NCI-H345 (cell line): ENCODE results near the gene SH2D2A.

Experiments
- DNase-seq: peaks from one replicate; lab custom pipeline; 2025; lab: John Stamatoyannopoulos, UW

Gene SH2D2A

GRCh38 chr1:156816561-156817328 lies at the start of gene SH2D2A:
SH2D2A (minus strand) TSS chr1:156816848; CDS start chr1:156816708, 140 bp downstream.
- DNase-seq, result no peak

GRCh38 chr1:156865865-156866248 lies 49.2 kb upstream of the SH2D2A start:
- no peak for DNase-seq

DNA sequence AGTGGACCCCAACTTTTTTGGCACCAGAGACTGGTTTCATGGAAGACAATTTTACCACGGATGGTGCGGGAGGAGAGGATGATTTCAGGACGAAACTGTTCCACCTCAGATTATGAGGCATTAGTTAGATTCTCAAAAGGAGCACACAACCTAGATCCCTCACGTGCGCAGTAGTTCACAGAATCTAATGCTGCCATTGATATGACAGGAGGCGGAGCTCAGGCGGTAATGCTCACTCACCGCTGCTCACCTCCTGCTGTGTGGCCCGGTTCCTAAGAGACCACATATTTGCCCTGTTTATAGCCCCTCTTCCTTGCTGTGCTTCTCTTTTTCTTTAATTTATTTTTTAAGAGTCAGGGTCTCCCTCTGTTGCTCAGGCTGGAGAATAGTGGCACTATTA lies 48.6 kb upstream of the SH2D2A start:
- no peak for DNase-seq

- no peak for DNase-seq
These were observed 48.1 kb upstream of the SH2D2A start for GRCh38 chr1:156864796-156865195.

- DNase-seq, result no peak
These were observed 47.0 kb upstream of the SH2D2A start for GRCh38 chr1:156863631-156864030.

DNA sequence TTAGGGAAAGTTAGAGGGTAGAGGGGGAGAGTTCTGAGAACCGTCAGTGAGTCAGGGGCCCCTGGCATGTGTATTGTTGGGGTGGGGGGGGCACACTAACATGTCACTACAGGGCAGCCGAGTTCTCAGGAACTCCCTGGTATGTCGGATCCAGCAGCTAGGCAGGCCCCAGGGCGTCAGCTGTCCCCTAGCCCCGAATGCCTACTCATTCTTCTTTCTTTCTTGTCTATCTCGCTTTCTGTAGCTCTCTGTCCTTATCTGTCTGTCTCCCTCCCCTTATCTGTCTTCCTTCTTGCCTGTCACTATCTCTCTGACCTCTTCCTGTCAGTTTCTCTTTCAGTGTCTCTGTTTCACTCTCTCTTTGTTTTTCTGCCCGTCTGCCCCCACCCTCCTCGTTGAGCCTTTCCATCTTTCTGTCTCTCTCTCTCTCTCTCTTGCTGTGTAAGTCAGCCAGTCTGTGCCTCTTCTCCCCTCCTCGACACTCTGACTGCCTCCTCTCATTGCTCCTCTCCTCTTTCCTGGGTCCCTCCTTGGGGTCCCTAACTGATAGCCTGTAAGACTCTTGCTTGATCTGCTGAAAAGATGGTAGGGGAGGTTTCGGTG lies 46.5 kb upstream of the SH2D2A start:
- DNase-seq, result no peak

DNA sequence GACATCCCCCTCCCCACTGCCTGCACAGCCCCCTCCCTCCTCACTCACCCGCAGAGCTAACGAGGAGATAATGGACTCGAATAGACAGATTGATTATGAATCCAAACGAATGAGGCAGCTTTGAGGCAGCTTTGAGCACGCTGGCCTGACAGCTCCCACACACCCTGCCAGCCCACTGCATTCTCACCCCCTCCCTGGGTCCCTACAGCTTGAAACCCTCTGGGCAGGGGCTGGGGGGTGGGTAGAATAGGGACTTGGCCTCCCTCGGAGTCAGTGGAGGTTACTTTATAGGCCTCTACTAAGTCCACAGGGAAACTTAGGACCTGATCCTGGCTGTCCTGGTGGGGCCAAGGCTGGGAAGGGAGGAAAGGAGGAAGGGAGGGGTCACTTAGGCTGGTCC lies 45.9 kb upstream of the SH2D2A start:
- DNase-seq, result no peak

- DNase-seq, result peak; percentile 58
These were observed 44.2 kb upstream of the SH2D2A start, which contains the start of gene NTRK1 for GRCh38 chr1:156860628-156861423. NTRK1 (plus strand) TSS chr1:156860865; CDS start chr1:156860935, 70 bp downstream.

DNA sequence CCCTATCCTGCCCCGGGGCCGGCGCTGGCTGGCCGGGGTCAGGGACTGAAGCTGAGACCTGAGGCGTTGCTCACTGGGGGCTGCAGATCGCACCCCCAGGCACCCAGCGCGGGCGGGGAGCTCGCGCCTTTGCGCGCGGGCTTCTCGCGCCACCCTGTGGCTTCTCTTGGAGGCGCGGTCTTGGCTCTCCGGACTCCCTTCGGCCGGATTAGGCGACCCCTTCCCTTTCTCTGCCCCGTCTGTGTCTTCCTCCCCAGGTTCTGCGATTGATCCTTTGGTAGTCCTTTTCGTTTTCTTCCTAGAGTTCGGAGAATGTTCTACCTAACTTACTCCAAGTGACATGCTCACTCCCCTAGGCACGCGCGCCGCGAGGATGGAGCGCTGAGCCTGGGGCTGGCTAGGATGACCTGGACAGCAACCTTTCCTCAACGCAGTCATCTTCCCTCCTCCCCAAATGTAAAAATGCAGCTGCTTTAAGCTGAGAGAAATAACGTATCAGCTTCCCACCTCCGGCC lies 43.5 kb upstream of the SH2D2A start:
- DNase-seq, result peak; percentile 34

DNA sequence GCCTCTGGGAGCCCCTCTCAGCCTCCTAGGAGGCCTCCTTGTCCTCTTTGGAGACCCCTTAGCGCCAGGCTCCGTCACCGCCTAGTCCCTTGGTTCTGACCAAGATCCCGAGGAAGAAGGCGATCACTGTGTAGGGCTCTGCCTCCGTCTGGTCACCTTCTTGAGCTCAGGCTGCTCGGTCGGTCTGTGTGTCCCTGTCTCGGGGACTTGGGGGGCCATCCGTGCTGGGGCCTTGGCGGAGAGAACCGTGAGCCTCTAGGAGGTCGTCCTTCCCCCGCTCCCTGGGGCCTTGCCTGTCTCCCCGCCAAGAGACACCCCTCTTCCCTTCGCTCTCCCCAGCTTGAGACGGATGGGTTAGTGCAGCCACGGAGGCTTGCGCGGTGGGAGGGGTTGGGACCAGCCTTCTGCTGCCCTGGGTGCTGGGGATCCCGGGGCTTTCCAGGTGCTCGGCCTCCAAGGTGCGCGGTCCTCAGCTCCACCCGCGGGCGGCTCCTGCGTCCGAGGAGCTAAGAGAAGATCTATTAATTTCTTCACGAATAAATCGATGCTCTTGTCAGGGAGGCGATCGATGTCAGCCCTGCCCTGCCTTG lies 43.0 kb upstream of the SH2D2A start:
- no peak for DNase-seq

- no peak for DNase-seq
These were observed 42.4 kb upstream of the SH2D2A start, which contains the start of gene INSRR for GRCh38 chr1:156858959-156859522. INSRR (minus strand) TSS chr1:156859117; CDS start chr1:156858621, 496 bp downstream.

DNA sequence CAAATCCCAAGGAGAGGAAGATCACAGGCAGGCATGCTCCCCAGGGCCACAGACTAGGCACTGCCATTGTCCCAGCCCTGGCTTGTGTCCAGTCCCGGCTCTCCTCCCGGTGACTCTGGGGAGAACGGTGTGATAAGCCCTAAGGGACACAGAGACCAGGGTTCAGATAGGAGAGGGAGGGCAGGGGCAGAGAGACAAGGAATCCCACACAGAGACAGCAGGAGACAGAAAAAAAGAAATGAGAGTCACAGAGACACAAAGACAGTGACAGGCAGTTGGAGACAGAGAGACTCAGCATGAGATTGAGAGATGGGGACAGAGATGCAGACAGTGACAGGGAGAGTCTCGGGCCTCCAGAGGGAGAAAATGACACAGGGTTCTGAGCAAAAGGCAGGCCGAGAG lies 41.9 kb upstream of the SH2D2A start:
- no peak for DNase-seq

DNA sequence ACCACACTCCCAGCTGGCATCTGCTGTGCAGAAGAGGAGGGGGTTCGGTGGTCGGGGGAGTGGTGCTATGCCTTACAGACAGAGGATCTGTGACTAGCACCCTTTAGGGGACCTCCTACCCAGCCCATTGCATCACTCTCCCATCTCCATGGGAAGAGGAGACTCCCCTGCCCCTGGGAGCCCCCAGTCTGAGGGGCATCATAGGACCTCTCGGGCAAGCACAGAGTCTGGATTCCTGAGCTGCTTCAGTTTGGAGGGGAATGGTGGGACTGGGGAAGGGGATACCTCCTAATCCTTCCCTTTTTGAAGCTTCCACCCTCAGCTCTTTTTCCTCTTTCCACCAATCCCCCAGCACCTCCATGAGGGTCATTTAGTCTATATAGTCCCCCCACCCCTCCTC lies 40.9 kb upstream of the SH2D2A start:
- no peak for DNase-seq

- DNase-seq, result no peak
These were observed 39.7 kb upstream of the SH2D2A start for GRCh38 chr1:156856282-156856785.

DNA sequence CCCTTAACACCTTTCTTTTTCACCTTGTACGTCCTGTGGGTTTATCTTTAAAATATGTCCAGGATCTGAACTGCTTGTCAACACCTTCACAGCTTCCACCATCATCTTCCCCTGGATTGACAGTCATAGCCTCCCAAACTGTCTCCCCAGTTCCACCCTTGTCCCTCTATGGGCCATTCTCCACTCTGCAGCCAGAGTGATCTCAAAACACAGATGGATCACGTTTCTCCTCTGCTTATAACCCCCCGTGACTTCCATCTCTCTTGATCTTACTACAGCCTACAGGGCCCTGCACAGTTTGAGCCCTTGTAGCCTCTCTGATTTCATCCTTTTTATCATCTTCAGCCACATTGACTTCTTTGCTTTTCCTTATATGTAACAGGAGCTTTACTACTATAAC lies 38.0 kb upstream of the SH2D2A start:
- DNase-seq, result no peak

GRCh38 chr1:156853761-156854160 lies 37.1 kb upstream of the SH2D2A start:
- DNase-seq, result no peak

DNA sequence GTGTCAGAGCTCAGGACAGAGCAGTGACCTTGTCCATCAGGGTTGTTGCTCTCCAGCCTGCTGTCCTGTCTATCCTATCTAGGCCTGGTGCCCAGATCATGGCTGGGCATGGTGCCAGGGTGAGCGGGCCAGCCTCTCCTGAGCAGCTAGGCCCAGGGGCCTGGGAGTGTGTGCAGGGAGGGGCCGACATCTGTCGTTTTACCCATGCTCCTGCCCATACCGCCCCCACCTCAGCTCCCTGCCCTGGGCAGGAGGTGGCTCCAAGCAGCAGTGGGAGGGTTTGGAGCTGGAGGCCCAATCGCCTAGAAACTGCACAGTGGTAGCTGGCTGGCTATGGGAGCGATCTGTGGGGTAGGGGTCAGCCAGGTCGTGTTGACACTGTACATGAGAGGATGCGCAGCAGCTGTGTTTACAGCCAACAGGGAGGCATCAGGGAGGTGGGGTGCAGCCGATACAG lies 35.8 kb upstream of the SH2D2A start:
- peak; percentile 88 for DNase-seq

- DNase-seq, result peak; percentile 7
These were observed 35.2 kb upstream of the SH2D2A start for GRCh38 chr1:156851779-156852417.

GRCh38 chr1:156849151-156849496 lies 32.5 kb upstream of the SH2D2A start:
- no peak for DNase-seq

DNA sequence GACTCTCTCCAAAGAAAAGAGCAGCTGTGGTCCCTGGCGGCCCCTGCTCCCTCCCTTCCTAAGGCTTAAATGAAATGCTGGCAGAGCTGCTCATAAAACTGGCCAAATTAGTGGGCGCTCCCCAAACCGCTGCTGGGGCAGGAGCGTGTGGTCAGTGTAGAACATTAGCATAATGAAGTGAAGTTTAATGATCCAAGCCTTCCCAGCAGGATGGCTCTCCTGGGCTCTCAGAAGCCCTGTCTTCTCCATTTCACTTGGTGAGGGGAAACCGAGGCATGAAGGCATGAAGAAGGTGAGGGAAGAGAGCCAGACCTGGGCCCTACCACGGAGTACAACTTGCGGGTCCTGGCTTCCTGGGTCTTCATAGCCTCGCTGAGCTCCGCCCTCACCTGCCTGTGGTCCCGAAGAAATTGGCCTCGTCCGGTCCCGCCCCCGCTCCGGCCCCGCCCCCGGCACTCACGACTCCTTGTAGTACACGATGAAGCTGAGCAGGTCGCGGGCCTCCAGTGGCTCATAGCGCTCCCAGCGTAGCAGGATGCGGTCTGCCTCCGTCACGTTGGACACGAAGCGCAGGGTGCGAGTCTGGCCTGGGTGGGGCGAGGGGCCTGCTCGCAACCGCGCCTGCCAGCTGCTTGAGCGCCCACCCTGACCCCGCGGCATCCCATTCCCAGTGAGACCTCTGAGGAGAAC lies 32.0 kb upstream of the SH2D2A start:
- no peak for DNase-seq
